GM18868 (cell line): ENCODE results near the gene SCAPER.
A peak's percentile ranks its signal among the peaks of the same experiment; 100 is the strongest.
"Not testable (repeated sequence)": the region's sequence is repeated elsewhere in the genome, so short reads cannot be mapped to it uniquely, and the experiment has no call there.

Source experiments
- ATAC-seq: cut with Tn5 transposase; IDR thresholded peaks from one replicate; pipeline ENCODE4 v1.9.1; 2021; ENCODE audit warnings: mild to moderate bottlenecking, moderate library complexity; ENCODE audit not compliant: unreplicated experiment

SCAPER gene

DNA sequence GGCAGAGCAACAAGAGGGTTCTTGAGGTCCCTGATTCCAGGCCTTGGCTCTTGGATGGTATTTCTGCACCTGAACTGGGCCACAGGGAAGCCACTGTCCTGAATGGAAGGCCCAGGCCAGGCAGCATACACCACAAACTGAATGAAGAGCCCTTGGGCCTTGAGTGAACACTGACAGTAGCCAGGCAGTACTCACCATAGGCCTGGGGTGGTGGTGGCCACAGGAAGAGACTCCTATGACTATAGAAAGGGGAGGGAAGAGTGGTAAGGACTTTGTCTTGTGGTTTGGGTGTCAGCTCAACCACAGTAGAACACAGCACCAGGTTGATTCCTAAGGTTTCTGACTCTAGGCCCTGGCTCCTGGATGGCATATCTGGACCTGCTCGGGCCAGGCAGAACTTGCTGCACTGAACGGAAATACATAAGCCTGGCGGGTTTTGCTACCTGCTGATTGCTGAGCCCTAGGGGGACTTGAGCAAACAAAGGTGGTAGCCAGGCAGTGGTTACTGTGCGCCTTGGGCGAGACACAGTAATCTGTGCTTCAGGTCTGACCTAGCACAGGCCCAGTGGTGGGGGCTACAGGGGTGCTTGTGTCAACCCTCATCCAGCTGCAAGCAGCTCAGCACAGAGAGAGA, 327.1 kb downstream of the SCAPER start:
- ATAC-seq: no peak

DNA sequence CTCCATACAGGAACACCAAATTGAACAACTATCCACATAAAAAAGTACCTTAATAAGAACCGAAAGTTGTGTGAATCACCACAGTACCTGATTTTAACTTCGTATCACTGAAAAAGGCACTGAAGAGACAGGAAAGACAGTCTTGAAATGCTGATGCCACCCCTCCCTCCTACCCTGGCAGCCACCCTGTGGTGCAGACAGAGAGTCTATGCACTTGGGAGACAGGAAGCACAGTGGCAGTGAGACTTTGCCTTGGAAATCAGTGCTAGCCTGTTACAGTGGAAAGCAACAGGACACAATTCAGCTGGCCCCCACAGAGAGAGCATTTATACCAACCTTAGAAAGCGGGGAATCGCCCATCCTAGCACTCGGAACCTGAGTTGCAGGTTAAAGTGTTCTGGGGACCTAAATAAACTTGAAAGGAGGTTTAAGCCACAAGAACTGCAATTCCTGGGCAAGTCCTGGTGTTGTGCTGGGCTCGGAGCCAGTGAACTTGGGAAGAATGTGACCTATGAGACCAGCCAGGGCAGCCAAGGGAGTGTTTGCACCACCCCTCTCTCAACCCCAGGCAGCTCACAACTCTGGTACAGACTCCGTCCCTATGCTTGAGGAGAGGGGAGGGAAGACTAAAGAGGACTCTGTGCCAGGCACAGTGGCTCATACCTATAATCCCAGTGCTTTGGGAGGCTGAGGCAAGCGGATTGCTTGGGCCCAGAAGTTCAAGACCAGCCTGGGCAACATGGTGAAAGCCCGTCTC, 328.4 kb downstream of the SCAPER start:
- no peak for ATAC-seq

DNA sequence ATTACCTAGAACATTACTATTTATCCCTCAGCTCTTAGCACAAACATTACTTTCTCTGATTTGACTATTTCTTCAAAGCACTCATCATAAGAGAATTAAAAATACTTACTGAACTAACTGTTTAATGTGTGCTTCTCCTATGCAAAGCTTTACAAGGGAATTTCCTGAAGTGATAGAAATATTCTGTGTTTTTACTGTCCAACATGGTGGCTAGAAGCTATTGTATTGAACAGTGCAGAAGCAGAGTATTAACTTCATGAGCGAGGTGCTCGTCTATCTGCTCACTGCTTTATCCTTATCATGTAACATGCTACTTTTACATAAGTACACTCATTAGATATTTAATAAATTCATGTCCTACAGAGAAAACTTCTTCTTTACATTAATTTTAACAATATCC, 329.5 kb downstream of the SCAPER start:
- ATAC-seq: peak; percentile 41

DNA sequence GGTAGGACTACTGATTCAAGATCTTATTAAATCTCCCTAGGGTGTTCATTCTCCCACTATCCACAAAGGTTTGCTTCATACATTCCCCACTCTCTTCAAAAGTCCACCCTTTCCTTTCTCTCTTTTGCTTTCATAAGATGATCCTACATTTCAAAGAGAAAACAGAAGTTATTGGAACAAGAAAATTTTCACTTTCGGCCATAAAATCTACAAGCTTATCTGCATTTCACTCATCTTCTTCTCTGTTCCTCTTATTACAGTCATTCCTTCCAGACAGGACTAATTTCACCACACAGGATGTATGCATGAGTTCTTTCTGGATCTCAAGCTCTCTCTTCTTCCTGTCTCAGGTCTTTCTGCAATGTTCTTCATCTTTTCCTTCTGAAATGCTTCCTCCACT, 329.9 kb downstream of the SCAPER start:
- peak; percentile 93 for ATAC-seq

DNA sequence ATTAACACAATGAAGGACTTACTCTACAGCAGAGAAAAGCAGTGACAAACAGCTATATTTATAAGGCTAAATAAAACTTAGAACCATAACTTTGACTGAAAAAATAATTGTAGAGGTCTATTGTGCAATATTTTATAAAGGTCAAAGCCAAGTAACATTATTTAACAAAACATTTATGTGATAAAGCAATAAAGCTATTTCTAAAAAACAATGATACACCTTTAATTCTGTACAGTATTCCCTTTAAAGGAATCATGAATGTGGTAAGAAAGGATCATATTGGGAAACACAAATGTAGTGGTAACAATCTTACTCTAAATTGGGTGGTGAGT, 332.2 kb downstream of the SCAPER start:
- ATAC-seq: no peak

DNA sequence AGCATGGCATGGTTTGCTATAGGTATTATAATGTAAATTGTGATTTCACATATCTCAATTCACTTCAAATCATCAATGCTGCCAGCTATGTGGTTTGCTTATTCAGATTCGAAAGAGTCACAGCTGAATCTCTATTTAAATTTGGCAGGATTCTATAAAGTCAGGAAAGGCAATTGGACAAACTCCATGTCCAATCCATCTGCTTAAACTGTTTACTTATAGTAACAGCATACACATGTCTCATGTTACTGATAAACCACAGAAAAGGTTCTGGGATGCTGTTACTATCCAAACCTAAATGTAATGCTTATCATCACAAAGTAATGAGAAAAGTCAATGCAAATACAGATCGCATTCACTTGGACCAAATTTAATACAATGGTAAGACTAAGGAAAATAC, 338.9 kb downstream of the SCAPER start:
- ATAC-seq: no peak

DNA sequence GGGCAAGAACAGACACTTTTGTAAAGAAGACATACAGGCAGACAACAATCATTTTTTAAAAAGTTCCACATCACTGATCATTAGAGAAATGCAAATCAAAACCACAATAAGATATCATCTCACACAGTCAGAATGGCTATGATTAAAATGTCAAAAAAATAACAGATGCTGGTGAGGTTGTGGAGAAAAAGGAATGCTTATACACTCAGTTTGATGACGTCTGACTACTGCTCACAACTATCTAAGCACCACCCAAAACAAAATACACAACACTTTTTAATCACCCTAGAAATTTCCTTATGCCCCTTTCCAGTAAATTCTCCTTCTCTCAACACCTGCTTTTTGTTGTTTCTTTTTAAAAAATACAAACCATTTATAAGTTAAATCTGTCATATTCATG, 339.8 kb downstream of the SCAPER start:
- no peak for ATAC-seq

DNA sequence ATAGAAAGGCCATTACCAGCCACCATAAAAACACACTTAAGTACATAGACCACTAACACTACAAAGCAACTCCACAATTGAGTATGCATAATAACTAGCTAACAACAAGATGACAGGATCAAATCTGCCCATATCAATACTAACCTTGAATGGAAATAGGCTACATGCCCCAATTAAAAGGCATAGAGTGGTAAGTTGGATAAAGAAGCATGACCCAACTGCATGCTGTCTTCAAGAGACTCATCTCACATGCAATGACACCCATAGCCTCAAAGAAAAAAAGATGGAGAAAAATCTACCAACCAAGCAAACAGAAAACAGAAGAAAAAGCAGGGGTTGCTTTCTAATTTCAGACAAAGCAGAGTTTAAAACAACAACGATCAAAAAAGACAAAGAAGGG, 349.9 kb downstream of the SCAPER start:
- no peak for ATAC-seq

DNA sequence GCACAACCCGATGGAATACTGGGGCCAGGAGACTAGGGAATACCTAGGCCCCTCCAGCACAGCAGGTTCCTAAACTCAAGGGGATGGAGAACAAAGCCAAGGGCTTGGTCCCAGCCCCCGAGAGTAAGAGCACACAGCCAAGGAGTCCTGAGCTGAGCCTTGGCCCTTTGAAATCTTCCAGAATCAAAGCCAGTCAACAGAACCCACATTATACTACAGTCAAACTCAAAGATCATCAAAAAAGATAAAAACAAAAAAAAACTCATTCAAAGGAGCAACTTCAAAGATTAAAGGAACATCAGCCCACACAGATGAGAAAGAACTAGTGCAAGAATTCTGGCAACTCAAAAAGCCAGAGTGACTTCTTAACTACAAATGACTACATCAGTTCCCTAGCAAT, 351.6 kb downstream of the SCAPER start:
- no peak for ATAC-seq

DNA sequence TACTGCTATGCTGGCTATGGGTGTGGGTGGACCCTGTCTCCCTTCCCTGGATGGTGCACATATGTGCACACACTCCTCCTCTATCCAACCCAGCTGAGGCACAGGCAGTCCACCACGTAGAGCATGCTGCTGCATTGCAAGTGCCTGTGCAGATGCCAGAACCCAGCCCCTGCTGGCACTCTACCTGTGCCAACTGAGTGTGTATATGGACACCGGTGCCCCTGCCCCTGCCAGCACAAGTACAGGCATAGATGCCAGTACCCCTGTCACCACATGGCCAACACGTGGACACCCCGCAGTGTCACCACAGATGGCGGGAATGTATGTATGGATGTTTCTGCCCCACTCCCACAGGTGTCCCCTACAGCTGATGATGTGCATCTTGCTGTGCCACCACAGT, 352.0 kb downstream of the SCAPER start:
- ATAC-seq: no peak

DNA sequence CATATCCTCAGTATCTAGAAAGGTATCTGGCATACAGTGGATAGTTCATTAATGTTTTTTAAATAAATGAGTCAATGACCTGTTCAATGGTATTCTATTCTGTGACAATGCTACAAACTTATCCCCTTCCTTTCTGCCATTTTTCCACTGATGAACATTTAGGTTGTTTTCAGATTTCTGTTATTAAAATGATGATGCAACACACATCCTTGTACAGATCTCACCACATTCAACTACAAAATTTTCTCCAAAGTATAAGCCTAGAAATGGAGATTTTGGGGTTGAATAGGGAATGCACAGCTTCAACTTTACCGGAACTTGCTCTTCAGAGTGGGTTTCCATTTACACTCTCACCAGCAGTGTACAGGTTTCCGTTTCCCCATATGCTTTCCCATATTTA, 358.3 kb downstream of the SCAPER start:
- ATAC-seq: no peak

DNA sequence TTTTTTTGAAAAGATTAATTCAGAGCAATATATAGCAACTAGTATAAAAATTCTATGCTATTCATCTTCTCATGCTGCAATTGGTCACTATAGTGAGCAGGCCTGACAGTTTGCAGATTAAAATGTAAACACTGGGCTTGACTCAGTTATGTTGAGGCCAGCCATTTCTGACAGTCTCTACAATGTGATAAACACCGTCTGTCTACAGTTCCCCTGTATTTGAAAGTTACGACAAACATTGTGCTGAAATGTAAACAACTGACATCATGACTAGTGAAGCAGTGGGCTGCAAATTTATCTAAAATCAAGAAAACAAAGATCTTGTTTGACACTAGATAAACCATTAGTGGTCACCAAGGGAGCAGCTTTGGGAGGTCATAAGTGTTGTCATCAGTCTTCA, 371.1 kb downstream of the SCAPER start:
- no peak for ATAC-seq

DNA sequence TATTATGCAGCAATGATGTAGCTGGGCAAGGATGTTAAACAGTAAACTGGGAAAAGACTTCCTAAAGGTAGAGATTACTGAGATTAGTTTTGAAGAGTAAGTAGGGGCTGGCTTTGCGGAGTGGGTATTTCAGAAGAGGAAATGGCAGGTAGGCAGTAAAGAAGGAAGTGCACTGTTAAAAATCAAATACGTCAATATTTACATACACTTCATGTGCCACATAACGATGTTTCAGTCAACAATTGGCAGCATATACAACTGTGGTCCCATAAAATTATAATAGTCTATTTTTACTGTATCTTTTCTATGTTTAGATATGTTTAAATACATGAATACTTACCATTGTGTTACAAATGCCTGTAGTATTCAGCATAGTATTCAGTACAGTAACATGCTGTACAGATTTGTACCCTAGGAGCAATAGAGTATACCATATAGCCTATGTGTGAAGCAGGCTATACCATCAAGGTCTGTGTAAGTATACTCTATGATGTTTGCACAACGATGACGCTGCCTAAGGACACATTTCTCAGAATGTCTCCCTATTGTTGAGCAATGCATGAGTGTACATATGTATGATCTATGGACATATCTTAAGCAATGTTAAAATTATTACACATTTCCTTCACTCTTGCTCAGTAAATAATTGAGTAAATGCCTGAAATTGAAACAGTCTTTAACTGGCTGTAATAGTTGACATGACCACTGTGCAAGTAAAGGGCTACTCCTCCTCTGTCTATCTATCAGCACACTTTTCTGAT, 371.9 kb downstream of the SCAPER start:
- no peak for ATAC-seq

DNA sequence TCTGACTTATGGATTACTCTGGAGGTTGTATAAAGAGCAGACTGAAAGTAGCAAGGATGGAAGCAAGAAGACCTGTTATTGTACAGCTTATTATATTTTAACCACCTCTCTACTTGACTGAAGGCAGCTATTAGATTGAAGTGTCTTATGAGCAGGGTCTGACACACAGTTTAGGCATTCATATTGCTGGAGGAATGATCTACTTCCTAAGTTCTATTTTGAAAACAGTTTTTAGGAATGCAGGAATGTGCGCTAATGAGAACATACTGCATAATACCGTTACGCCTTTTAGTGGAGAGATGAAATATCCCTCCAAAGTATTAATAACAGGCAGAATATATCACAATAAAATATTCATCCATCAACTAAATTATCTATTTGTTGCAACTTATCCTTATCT, 375.2 kb downstream of the SCAPER start:
- ATAC-seq: no peak

DNA sequence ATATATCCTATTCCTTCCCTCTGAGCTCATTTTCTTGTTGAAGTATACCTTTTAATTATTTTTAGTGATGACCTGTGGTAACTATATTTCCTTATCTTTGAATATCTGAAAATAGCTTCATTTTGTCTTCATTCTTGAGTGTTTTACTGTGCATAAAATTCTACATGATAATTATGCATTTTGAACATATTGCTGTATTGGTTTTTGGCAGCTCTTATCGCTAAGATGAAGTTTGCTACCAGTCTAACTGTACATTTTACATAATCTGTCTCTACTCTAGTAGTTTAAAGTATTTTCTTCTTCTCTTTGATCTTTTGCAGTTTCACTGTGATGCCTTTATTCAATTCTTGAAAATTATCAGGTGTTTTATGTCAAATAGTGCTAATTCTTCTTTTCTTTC, 379.0 kb downstream of the SCAPER start:
- ATAC-seq: no peak

DNA sequence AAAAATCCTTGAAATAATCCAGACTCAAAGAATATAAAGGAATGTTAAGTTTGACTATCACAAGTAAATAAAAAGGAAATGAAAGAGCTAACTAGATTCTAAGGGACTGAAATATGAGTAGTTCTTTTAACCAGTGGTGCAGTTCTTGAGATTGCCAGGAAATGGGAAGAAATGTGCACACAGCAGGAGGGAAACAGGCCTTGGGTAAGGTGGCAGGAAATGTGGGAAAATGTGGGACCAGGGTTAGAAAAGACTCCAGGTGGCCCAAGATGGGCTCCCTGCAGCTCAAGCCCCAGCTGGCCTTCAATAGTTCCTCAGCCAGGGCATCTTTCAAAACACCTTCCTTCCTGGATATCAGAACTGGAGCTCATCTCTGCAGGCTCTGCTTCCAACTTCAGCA, 387.2 kb downstream of the SCAPER start:
- no peak for ATAC-seq

DNA sequence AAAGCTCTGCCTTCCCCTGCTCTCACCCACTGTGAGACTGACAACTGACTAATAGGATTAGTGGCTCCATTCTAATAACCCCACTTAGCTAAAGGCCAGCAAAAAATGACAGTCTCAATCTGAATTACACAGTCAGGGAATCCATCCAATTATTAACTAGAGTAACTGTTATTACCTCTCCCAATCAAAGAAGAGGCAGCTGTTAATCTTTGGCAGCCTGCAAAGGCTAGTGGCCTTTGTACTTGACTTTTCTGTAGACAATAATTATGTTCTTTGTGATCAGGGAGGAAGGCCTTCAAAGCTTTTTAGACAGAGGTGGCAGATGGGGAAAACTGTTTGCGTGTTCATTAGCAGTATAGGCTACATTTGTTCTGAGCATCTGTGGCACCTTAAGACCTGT, 390.9 kb downstream of the SCAPER start:
- ATAC-seq: no peak

DNA sequence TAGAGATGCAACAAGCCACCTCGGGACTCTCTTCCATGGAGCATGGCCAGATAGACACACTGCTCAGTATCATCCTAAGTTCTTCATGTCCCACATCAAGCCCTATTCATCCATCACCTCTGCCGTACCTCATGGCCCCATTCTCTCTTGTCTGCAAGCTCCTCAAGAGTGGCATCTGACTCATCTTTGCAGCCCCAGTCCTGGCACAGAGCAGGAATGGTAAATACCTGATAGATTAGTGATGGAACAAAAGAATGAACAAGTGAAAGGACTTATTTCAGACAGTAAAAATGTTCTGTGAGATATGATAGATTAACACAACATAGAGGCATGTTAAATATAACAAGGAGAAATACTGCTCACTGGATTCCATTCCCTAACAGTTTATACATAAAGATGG, 392.2 kb downstream of the SCAPER start:
- ATAC-seq: no peak

DNA sequence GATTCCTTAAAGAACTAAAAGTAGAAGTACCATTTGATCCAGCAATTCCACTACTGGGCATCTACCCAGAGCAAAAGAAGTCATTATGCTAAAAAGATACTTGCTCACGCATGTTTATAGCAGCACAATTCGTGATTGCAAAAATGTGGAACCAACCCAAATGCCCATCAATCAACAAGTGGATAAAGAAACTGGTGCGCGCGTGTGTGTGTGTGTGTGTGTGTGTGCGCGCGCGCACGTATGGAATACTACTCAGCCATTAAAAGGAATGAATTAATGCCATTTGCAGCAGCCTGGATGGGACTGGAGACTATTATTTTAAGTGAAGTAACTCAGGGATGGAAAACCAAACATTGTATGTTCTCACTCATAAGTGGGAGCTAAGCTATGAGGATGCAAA, 394.5 kb downstream of the SCAPER start:
- ATAC-seq: not testable (repeated sequence)

DNA sequence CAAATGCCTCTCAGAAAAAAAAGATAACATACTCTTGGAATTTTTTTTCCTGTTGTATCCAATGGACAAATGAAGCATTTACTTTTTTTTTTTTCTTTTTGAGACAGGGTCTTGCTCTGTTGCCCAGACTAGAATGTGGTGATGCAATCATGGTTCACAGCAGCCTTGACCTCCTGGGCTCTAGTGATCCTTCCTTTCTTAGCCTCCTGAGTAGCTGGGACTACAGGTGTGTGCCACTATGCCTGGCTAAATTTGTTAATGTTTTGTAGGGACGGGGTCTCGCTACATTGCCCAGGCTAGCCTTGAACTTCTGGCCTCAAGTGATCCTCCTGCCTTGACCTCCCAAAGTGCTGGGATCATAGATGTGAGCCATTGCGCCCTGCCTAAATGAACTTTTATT, 401.3 kb downstream of the SCAPER start:
- no peak for ATAC-seq

DNA sequence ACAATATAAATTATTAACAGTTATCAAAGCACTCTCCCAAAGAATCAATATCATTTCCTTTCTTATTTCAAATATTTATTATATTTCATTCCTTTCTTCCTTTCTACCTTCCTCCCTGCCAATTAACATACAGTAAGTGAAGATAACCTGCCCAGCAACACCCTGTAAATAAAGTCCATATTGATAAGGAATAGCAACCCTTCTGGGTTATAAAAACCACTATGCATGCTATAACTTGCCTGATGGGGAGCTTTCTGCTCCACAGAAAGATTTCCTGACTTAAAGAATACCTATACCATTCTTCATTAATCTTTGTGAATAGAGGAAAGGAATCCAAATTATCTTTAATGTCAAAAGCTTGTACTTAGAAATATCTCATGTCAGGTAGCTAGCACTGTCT, 402.0 kb downstream of the SCAPER start:
- no peak for ATAC-seq

DNA sequence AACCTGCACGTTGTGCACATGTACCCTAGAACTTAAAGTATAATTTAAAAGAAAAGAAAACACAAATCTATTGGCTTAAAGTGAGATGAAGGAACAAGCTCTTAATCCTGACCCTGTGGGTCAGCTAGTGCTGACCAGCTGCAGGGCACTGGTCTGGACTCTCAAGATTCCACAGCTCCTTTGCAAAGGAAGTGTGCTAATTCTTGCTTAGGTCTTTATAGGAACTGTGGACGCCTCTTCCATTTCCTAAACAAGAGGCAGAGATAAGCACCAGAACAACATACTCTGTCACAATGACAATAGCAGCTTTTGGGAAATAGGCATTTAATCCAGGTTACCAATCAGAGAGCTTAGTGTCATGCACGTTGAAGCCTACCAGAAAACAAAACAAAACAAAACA, 402.5 kb downstream of the SCAPER start:
- no peak for ATAC-seq
